T-helper 2 cell (primary cell): ENCODE results near the gene SLC12A2.

Experiments used
- DNase-seq, 5 experiments: peaks; one replicate each; pipeline versions ENCODE4 v3.0.0 to v3.0.0-alpha.2; 2012 to 2022
- total RNA-seq, 2 donors: gene quantifications; one replicate each; lab custom pipeline; 2026; lab: John Stamatoyannopoulos, UW

The SLC12A2 gene
- total RNA-seq, result 41.2 to 60.5 reads per million in 2 donors

- DNase-seq, result peak; percentile 78 to 98 (median 89)
These were observed at the start of gene SLC12A2 for GRCh38 chr5:128083033-128083810. TSS of gene SLC12A2 (plus strand) at chr5:128083766. CDS start at chr5:128083955, 189 bp downstream.

GRCh38 chr5:128035689-128036088, 47.9 kb upstream of the SLC12A2 start:
- DNase-seq, result no peak

- DNase-seq, result no peak
These were observed 46.6 kb upstream of the SLC12A2 start for GRCh38 chr5:128036950-128037349.

GRCh38 chr5:128038643-128039042, 44.9 kb upstream of the SLC12A2 start:
- DNase-seq, result no peak

- no peak for DNase-seq
These were observed 42.6 kb upstream of the SLC12A2 start for GRCh38 chr5:128040927-128041326.

- DNase-seq, result no peak
These were observed 30.8 kb upstream of the SLC12A2 start for GRCh38 chr5:128052780-128053179.

- DNase-seq, result no peak
These were observed 30.1 kb upstream of the SLC12A2 start for GRCh38 chr5:128053291-128053954.

- DNase-seq, result no peak
These were observed 22.8 kb upstream of the SLC12A2 start for GRCh38 chr5:128060644-128061385.

GRCh38 chr5:128062172-128062746, 21.3 kb upstream of the SLC12A2 start:
- DNase-seq, result no peak

- DNase-seq, result no peak
These were observed 9.4 kb upstream of the SLC12A2 start for GRCh38 chr5:128074171-128074570.

GRCh38 chr5:128074953-128075352, 8.6 kb upstream of the SLC12A2 start:
- no peak for DNase-seq

GRCh38 chr5:128077526-128077925, 6.0 kb upstream of the SLC12A2 start:
- DNase-seq, result no peak

- DNase-seq, result no peak
These were observed 2.3 kb upstream of the SLC12A2 start for GRCh38 chr5:128081111-128081851.

GRCh38 chr5:128082551-128083032, 974 bp upstream of the SLC12A2 start:
- peak in 1 of 5 experiments; percentile 95 for DNase-seq

- no peak for DNase-seq
These were observed 253 bp downstream of the SLC12A2 start for GRCh38 chr5:128083811-128084227.

- peak; percentile 13 to 64 (median 30) for DNase-seq
These were observed 932 bp downstream of the SLC12A2 start for GRCh38 chr5:128084228-128085167.

- no peak for DNase-seq
These were observed 1.8 kb downstream of the SLC12A2 start for GRCh38 chr5:128085413-128085812.

GRCh38 chr5:128091579-128091978, 8.0 kb downstream of the SLC12A2 start:
- no peak for DNase-seq

- DNase-seq, result no peak
These were observed 8.6 kb downstream of the SLC12A2 start for GRCh38 chr5:128092144-128092543.

GRCh38 chr5:128093368-128093767, 9.8 kb downstream of the SLC12A2 start:
- DNase-seq, result no peak

GRCh38 chr5:128097224-128097623, 13.7 kb downstream of the SLC12A2 start:
- DNase-seq, result no peak
